Ascending aorta (tissue), 2 donors: ENCODE results near the gene IL12B. TPM values are rescaled to one million over a fixed set of nuclear protein-coding genes. Genes with fewer than 3 reads are reported as not detected.
A peak's percentile ranks its signal among the peaks of the same experiment; 100 is the strongest.
"Not testable (repeated sequence)": the region's sequence is repeated elsewhere in the genome, so short reads cannot be mapped to it uniquely, and the experiment has no call there.

Source experiments
- DNase-seq, 2 donors: peaks; one replicate each; pipeline ENCODE4 v3.0.0-alpha.2; 2019; ENCODE audit warnings: low spot score in 2 of 2
- H3K27ac ChIP-seq, 2 donors: fragments of 200-600 bp; sonication (generic); one replicate each; pipeline ENCODE4 v1.5.1; 2016 to 2017; ENCODE audit warnings: mild to moderate bottlenecking in 1 of 2
- H3K27me3 ChIP-seq: fragments of 200-600 bp; sonication (generic); one replicate; pipeline ENCODE4 v1.5.1; 2017
- H3K36me3 ChIP-seq, 2 donors: fragments of 200-600 bp; sonication (generic); one replicate each; pipeline ENCODE4 v1.5.1; 2016
- H3K4me1 ChIP-seq, 2 donors: fragments of 200-600 bp; sonication (generic); one replicate each; pipeline ENCODE4 v1.5.1; 2016 to 2017; ENCODE audit warnings: mild to moderate bottlenecking in 1 of 2
- H3K4me3 ChIP-seq, 2 donors: fragments of 200-600 bp; sonication (generic); one replicate each; pipeline ENCODE4 v1.5.1; 2016 to 2017; ENCODE audit warnings: mild to moderate bottlenecking in 1 of 2
- H3K9me3 ChIP-seq, 2 donors: fragments of 200-600 bp; sonication (generic); one replicate each; pipeline ENCODE4 v1.5.1; 2016
- CTCF ChIP-seq, 3 experiments: fragments of 200-600 bp in 2 of 3; fragments of 450-650 bp in 1 of 3; sonication (generic) in 2 of 3; IDR thresholded peaks; one replicate each; pipeline ENCODE4 v1.5.1; 2016 to 2019; ENCODE audit warnings: antibody characterized with exemption in 3 of 3, mild to moderate bottlenecking in 1 of 3, moderate library complexity in 1 of 3
- intact Hi-C: fragments of 100-400 bp; cut with DNase I; formaldehyde crosslinking; loops from one replicate; pipeline ENCODE4 v1.15.1; 2023
- total RNA-seq: library from RNA; depleted of rRNA; stranded (reverse); fragments of >200 nt; gene quantifications from one replicate; pipeline ENCODE4 v1.1.0, GENCODE V29; 2016

IL12B gene
- total RNA-seq, 1 donor from 2014 or later, result not detected

- H3K9me3 ChIP-seq, result no peaks in the 10 kb centered on the region
- intact Hi-C loops, result no loop called here
- no peaks in the 10 kb centered on the region for H3K27me3 ChIP-seq
- no peak for TF ChIP-seq CTCF (IDR thresholded peaks at IDR 0.05)
- H3K4me3 ChIP-seq, result no peak overlapping the region
- H3K4me1 ChIP-seq, result no peaks in the 10 kb centered on the region
- H3K36me3 ChIP-seq, result no peaks in the 10 kb centered on the region
- no peak for DNase-seq
- H3K27ac ChIP-seq, result no peak overlapping the region
These were observed 35.4 kb downstream of the IL12B start for GRCh38 chr5:159294921-159295320.

DNA sequence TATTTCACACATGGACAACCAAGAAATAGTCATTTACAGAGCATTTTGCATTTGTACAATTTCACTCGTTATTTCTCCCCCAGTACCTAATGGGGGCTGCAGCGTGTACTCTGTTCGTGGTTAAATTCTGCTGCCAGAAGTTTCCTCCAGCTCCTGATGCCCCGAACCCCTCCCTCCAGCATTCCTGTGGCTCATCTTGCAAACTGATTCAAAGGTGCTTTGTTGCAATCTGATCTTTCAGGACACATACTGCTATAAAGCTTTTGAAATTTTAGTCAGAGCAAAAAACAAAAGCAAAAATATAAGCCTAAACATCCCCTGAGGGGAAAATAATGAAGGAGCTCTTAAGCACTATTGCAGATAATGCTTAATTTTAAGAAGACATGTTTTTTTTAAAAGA, 39.5 kb downstream of the IL12B start:
- Histone ChIP-seq H3K4me1 (no peaks in the 10 kb centered on the region), H3K4me3 (no peak overlapping the region), H3K27me3 (no peaks in the 10 kb centered on the region), H3K36me3 (peaks cover 0 to 2% of the 10 kb centered on the region in 2 donors), H3K9me3 (no peaks in the 10 kb centered on the region), H3K27ac (no peak overlapping the region)
- intact Hi-C loops, result no loop called here
- DNase-seq, result no peak
- TF ChIP-seq CTCF (IDR thresholded peaks at IDR 0.05), result no peak

GRCh38 chr5:159286420-159287035, 43.8 kb downstream of the IL12B start:
- no peaks in the 10 kb centered on the region for H3K9me3 ChIP-seq
- no peaks in the 10 kb centered on the region for H3K27me3 ChIP-seq
- H3K4me3 ChIP-seq, result no peak overlapping the region
- no peak overlapping the region for H3K27ac ChIP-seq
- DNase-seq, result no peak
- TF ChIP-seq CTCF (IDR thresholded peaks at IDR 0.05), result peak in 1 of 3 experiments; percentile 50
- peaks cover 7 to 13% of the 10 kb centered on the region in 2 donors for H3K36me3 ChIP-seq
- H3K4me1 ChIP-seq, result no peaks in the 10 kb centered on the region
- intact Hi-C loops, result loop anchor here (5.0 kb wide), 1 partner anchor 701 kb away; no protein-coding TSS in a partner anchor

- DNase-seq, result no peak
- Histone ChIP-seq H3K36me3 (peaks cover 13 to 39% of the 10 kb centered on the region in 2 donors), H3K27me3 (no peaks in the 10 kb centered on the region), H3K4me3 (no peak overlapping the region), H3K9me3 (no peaks in the 10 kb centered on the region), H3K27ac (no peak overlapping the region), H3K4me1 (no peaks in the 10 kb centered on the region)
- intact Hi-C loops, result no loop called here
- no peak for TF ChIP-seq CTCF (IDR thresholded peaks at IDR 0.05)
These were observed 55.6 kb downstream of the IL12B start for GRCh38 chr5:159274676-159275075.

- Histone ChIP-seq H3K4me3 (no peak overlapping the region), H3K27ac (no peak overlapping the region), H3K4me1 (no peaks in the 10 kb centered on the region), H3K9me3 (no peaks in the 10 kb centered on the region), H3K36me3 (peaks cover 5 to 31% of the 10 kb centered on the region in 2 donors), H3K27me3 (no peaks in the 10 kb centered on the region)
- intact Hi-C loops, result no loop called here
- DNase-seq, result no peak
- no peak for TF ChIP-seq CTCF (IDR thresholded peaks at IDR 0.05)
These were observed 56.4 kb downstream of the IL12B start for GRCh38 chr5:159273923-159274322.

- Histone ChIP-seq H3K4me3 (no peak overlapping the region), H3K27ac (no peak overlapping the region), H3K27me3 (no peaks in the 10 kb centered on the region), H3K4me1 (no peaks in the 10 kb centered on the region), H3K36me3 (peaks cover 0 to 17% of the 10 kb centered on the region in 2 donors), H3K9me3 (no peaks in the 10 kb centered on the region)
- no peak for TF ChIP-seq CTCF (IDR thresholded peaks at IDR 0.05)
- intact Hi-C loops, result no loop called here
- DNase-seq, result no peak
These were observed 60.6 kb downstream of the IL12B start for GRCh38 chr5:159269723-159270122.

- DNase-seq, intact Hi-C loops, H3K9me3 ChIP-seq, H3K27me3 ChIP-seq, H3K4me3 ChIP-seq, H3K27ac ChIP-seq, H3K36me3 ChIP-seq: not testable (repeated sequence)
- H3K4me1 ChIP-seq, result peaks cover 0 to 10% of the 10 kb centered on the region in 2 donors
These were observed 63.5 kb downstream of the IL12B start for GRCh38 chr5:159266764-159267163.
